GM12892 (cell line): ENCODE data around the gene PCDHB16.

ENCODE experiments used
- POLR2A ChIP-seq: IDR thresholded peaks from 2 replicates; pipeline ENCODE4 v1.6.1; 2011; ENCODE audit warnings: low read depth, low read length, control low read depth
- POLR2AphosphoS5 ChIP-seq: IDR thresholded peaks from 2 replicates; pipeline ENCODE4 v1.6.1; 2011; ENCODE audit warnings: low read depth, low read length, control low read depth
- TAF1 ChIP-seq: IDR thresholded peaks from 2 replicates; pipeline ENCODE4 v1.6.1; 2011; ENCODE audit warnings: low read depth, mild to moderate bottlenecking, control low read depth, low read length, borderline replicate concordance

DNA sequence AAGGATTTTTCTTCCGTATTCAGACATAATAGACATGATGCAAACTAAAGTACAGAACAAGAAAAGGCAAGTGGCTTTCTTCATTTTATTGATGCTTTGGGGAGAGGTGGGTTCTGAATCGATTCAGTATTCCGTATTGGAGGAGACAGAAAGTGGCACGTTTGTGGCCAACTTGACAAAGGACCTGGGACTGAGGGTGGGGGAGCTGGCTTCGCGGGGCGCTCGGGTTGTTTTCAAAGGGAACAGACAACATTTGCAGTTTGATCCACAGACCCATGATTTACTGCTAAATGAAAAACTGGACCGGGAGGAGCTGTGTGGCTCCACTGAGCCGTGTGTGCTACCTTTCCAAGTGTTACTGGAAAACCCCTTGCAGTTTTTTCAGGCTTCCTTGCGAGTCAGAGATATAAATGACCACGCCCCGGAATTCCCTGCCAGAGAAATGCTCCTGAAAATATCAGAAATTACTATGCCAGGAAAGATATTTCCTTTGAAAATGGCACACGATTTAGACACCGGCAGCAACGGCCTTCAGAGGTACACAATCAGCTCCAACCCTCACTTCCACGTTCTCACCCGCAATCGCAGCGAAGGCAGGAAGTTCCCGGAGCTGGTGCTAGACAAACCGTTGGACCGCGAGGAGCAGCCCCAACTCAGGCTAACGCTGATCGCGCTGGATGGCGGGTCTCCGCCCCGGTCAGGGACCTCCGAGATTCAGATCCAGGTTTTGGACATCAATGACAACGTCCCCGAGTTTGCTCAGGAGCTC lies 31.8 kb upstream of the PCDHB16 start:
- TF ChIP-seq POLR2A (no peak), TAF1 (no peak), POLR2AphosphoS5 (no peak)
